Islet precursor cell (in vitro differentiated cells): ENCODE measurements around the gene PUS1.

Source experiments
- DNase-seq: peaks from one replicate; pipeline ENCODE4 v3.0.0-alpha.2; 2018

Gene PUS1

GRCh38 chr12:131917139-131917710, 11.9 kb upstream of the PUS1 start:
- DNase-seq, result peak; percentile 91

- no peak for DNase-seq
These were observed 11.3 kb upstream of the PUS1 start for GRCh38 chr12:131917711-131918306.

GRCh38 chr12:131918311-131919050, 10.6 kb upstream of the PUS1 start:
- peak; percentile 53 for DNase-seq

GRCh38 chr12:131919051-131919347, 10.1 kb upstream of the PUS1 start:
- DNase-seq, result peak; percentile 41

- peak; percentile 57 for DNase-seq
These were observed 9.5 kb upstream of the PUS1 start for GRCh38 chr12:131919366-131920156.

GRCh38 chr12:131920157-131920508, 8.9 kb upstream of the PUS1 start:
- no peak for DNase-seq

GRCh38 chr12:131920902-131921840, 7.9 kb upstream of the PUS1 start:
- DNase-seq, result peak; percentile 57

GRCh38 chr12:131921866-131922769, 7.0 kb upstream of the PUS1 start:
- peak; percentile 54 for DNase-seq

GRCh38 chr12:131922772-131923171, 6.3 kb upstream of the PUS1 start:
- DNase-seq, result peak; percentile 53

- peak; percentile 60 for DNase-seq
These were observed 5.8 kb upstream of the PUS1 start for GRCh38 chr12:131923260-131923659.

- DNase-seq, result peak; percentile 54
These were observed 1.7 kb upstream of the PUS1 start for GRCh38 chr12:131927110-131928079.

- peak; percentile 70 for DNase-seq
These were observed 881 bp upstream of the PUS1 start for GRCh38 chr12:131928080-131928710.

- DNase-seq, result peak; percentile 73
These were observed 743 bp downstream of the PUS1 start for GRCh38 chr12:131929581-131930456.

- DNase-seq, result peak; percentile 47
These were observed 1.4 kb downstream of the PUS1 start for GRCh38 chr12:131930510-131930909.

GRCh38 chr12:131933387-131933786, 4.3 kb downstream of the PUS1 start:
- DNase-seq, result no peak

- no peak for DNase-seq
These were observed 5.5 kb downstream of the PUS1 start for GRCh38 chr12:131934535-131934934.

- DNase-seq, result no peak
These were observed 9.0 kb downstream of the PUS1 start for GRCh38 chr12:131938082-131938481.

- DNase-seq, result no peak
These were observed 9.9 kb downstream of the PUS1 start for GRCh38 chr12:131939007-131939406.

- no peak for DNase-seq
These were observed 11.1 kb downstream of the PUS1 start for GRCh38 chr12:131940141-131940547.
